ENCODE measurements around the gene MRTFB. TPM values are rescaled to one million over a fixed set of nuclear protein-coding genes. Genes with fewer than 3 reads are reported as not detected.

Gene MRTFB
- total RNA-seq, 1 experiment from 2014 or later: 7.7 TPM

GRCh38 chr16:14196539-14196938, 125.4 kb downstream of the MRTFB start:
- in situ Hi-C loops (cut with HindIII; ENCODE audit: low pct_unique_long_range_greater_than_20kb, low sequenced_read_pairs): no loop called here
- DNase-seq (ENCODE audit: low read depth): no peak

GRCh38 chr16:14198012-14198411, 126.9 kb downstream of the MRTFB start:
- in situ Hi-C loops (cut with HindIII; ENCODE audit: low pct_unique_long_range_greater_than_20kb, low sequenced_read_pairs): no loop called here
- DNase-seq (ENCODE audit: low read depth): no peak

DNA sequence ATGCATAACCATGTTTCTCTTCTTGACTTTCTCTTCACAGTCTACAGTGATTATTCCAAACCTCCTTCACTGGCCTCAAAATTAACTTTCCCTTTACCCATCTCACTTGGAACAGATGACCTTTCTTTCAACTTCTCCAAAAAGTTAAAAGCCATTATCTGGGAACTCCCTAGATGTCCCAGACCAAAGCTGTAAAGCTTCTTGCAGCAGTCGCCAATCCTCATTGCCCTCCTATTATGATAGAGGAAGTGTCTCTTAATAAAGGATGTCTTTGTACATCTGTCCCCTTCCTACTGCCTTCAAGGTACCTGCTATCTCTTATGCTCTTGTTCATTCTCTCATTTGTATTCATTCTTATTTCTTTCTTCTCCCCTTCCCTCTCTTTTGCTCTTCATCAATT, 127.5 kb downstream of the MRTFB start:
- in situ Hi-C loops (cut with HindIII; ENCODE audit: low pct_unique_long_range_greater_than_20kb, low sequenced_read_pairs): no loop called here
- no peak for DNase-seq (ENCODE audit: low read depth)

- in situ Hi-C loops (cut with HindIII; ENCODE audit: low pct_unique_long_range_greater_than_20kb, low sequenced_read_pairs): no loop called here
- no peak for DNase-seq (ENCODE audit: low read depth)
These were observed 128.1 kb downstream of the MRTFB start for GRCh38 chr16:14199199-14199598.

DNA sequence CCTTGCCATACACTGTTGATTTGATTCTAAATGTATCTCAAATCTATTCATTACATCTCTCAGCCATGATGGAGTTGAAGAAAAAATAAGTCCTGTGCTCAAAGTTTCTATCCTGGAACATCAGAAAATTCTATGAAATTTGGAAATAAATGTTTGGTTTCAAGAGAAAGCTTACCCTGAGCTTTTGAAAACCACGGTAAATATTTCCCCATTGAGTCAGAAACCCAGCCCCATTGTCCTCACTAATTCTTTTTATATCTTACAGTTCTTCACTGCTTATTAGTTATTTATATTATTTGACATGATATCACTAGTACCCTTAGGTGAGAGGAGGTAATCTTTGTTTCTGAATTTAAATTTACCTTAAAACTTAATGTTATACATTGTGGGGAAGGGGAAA, 128.5 kb downstream of the MRTFB start:
- in situ Hi-C loops (cut with HindIII; ENCODE audit: low pct_unique_long_range_greater_than_20kb, low sequenced_read_pairs): no loop called here
- DNase-seq (ENCODE audit: low read depth): no peak

DNA sequence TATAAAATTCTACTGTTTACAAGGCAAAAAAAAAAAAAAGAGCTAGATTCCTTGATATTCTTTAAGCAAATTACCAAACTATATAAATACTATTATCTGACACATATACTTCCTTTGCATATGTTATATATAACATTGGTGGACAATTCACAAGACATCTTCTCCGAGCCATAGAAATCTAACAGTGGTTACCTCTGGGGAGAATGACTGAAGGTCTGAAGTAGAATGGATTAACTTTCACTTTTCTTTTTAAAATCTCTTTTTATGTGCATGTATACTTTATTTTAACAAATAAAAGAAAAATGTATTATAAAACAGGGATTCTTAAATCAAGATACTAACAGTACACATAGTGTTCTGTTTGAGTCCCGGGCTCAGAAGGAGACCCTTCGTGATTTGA, 131.0 kb downstream of the MRTFB start:
- in situ Hi-C loops (cut with HindIII; ENCODE audit: low pct_unique_long_range_greater_than_20kb, low sequenced_read_pairs): no loop called here
- DNase-seq (ENCODE audit: low read depth): no peak

GRCh38 chr16:14202697-14203096, 131.6 kb downstream of the MRTFB start:
- no peak for DNase-seq (ENCODE audit: low read depth)
- in situ Hi-C loops (cut with HindIII; ENCODE audit: low pct_unique_long_range_greater_than_20kb, low sequenced_read_pairs): no loop called here

GRCh38 chr16:14203166-14203565, 132.0 kb downstream of the MRTFB start:
- in situ Hi-C loops (cut with HindIII; ENCODE audit: low pct_unique_long_range_greater_than_20kb, low sequenced_read_pairs): no loop called here
- DNase-seq (ENCODE audit: low read depth): no peak

DNA sequence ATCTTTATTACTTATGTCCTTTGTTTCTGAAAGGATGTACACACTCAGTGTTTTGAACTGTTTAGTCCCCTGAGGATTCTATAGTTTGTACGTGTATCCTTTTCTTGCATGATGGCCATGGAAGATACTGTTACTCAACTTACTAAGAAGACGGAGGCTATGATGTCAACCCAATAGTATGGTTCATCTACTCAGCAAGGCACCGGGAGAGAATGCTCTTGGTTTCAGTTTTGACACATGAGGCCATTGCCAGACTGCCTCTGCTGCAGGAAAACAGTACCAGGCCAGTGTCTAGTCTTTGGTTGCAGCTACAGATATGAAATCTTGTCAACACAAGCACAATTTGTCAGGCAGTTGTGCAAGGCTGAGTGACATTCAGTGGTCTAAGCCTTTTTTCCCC, 134.5 kb downstream of the MRTFB start:
- no peak for DNase-seq (ENCODE audit: low read depth)
- in situ Hi-C loops (cut with HindIII; ENCODE audit: low pct_unique_long_range_greater_than_20kb, low sequenced_read_pairs): no loop called here

DNA sequence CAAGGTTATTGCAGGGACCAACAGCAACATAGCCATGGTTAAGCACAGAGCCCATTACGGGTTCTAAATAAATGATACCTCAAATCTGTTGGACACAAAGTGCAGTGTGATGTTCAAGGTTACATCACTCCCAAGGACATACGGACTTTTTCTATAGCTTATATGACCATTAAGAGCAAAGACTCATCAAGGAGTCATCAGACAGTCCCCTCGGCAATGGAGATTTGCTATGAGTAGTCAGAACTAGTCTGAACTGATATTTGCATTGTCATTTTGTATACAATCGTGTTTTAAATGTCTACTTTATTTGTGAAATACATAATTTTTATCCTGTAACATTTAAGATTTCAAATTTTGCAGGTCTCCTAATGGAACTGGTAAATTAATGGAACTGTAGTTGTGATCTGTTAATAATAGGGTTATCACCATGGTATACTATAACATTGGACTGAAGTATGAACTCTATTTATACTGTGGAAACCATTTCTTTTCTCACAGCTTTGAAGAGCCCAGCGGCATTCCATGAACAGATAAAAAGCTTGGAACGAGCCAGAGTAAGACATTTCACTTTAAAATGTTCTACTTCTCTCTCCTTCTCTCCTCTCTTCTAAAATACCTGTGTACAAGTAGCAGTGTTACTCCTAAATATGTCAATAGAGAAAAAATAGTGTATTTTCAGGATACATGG, 140.9 kb downstream of the MRTFB start:
- in situ Hi-C loops (cut with HindIII; ENCODE audit: low pct_unique_long_range_greater_than_20kb, low sequenced_read_pairs): no loop called here
- DNase-seq (ENCODE audit: low read depth): no peak

GRCh38 chr16:14215941-14216340, 144.8 kb downstream of the MRTFB start:
- in situ Hi-C loops (cut with HindIII; ENCODE audit: low pct_unique_long_range_greater_than_20kb, low sequenced_read_pairs): no loop called here
- DNase-seq (ENCODE audit: low read depth): no peak

DNA sequence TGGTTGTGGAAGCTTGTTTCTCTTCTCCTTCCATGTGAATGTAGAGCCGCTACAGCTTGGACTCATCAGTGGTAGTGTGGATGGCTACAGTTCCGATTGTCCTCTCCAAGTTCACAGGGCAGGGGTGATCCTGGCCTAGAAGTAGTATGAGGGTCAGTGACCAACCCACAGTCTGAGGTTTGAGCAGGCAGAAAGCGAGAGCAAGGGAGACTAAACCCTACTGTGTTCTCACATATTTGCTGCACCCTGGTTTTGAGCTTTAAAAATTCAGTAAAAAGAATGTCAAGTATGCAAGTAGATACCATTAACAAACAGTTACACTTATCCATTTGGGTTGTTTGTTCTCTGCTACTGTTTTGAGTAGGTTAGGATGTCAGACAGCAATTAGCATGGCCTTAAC, 148.9 kb downstream of the MRTFB start:
- DNase-seq (ENCODE audit: low read depth): no peak
- in situ Hi-C loops (cut with HindIII; ENCODE audit: low pct_unique_long_range_greater_than_20kb, low sequenced_read_pairs): no loop called here

- DNase-seq (ENCODE audit: low read depth): no peak
- in situ Hi-C loops (cut with HindIII; ENCODE audit: low pct_unique_long_range_greater_than_20kb, low sequenced_read_pairs): no loop called here
These were observed 152.5 kb downstream of the MRTFB start for GRCh38 chr16:14223632-14224031.

DNA sequence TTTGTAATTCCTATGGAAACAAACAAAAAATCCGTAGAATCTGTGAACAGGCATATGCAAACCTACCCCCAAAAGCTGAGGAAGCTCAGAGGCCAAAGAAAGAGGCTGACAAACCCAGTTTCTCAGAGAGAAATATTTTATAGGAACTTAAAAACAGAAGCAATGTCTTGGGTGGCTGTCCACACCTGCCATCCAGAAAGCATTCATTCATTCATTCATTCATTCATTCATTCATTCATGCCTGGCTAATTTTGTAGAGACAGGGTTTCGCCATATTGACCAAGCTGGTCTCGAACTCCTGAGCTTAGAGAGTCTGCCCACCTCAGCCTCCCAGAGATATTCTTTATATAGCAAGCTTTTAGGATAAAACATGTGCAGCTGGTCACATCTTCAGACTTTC, 154.3 kb downstream of the MRTFB start:
- in situ Hi-C loops (cut with HindIII; ENCODE audit: low pct_unique_long_range_greater_than_20kb, low sequenced_read_pairs): no loop called here
- no peak for DNase-seq (ENCODE audit: low read depth)

- DNase-seq (ENCODE audit: low read depth): no peak
- in situ Hi-C loops (cut with HindIII; ENCODE audit: low pct_unique_long_range_greater_than_20kb, low sequenced_read_pairs): no loop called here
These were observed 161.2 kb downstream of the MRTFB start for GRCh38 chr16:14232106-14232864.

DNA sequence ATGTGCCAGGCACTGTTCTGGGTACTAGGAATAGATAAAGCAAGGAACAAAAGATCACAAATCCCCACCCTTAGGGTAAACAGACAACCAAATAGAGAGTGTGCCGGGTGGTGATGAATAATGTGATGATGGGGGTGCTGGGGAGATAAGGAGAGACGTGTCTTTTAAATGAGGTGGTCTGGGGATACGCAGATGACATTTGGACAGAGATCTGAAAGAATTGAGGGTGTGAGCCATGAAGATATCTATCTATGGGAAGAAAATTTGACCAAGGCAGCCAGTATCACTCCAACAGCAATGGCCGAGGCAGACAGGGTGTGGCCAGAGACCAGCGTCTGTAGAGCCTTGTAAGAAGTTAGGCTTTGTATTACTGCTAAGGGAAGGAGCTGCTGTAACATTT, 165.3 kb downstream of the MRTFB start:
- DNase-seq (ENCODE audit: low read depth): no peak
- in situ Hi-C loops (cut with HindIII; ENCODE audit: low pct_unique_long_range_greater_than_20kb, low sequenced_read_pairs): no loop called here

DNA sequence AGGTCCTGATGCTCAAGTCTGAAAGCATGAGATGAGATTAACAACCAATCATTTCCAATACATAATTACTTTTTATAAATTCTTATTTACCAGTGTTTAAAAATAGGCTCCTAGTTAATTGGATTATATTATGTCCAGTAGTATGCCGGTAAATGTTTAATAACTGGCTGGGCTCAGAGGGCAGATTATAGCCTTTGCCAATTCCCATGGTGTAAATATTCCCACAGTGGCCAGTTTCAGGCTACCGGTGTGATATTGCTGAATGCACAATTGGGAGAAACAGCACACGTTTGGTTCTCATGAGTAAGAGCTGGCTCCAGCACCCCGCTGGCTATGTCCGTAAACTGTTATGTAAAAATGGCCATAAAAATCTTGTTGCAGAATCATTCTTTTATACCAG, 167.6 kb downstream of the MRTFB start:
- in situ Hi-C loops (cut with HindIII; ENCODE audit: low pct_unique_long_range_greater_than_20kb, low sequenced_read_pairs): no loop called here

GRCh38 chr16:14239791-14240190, 168.7 kb downstream of the MRTFB start:
- in situ Hi-C loops (cut with HindIII; ENCODE audit: low pct_unique_long_range_greater_than_20kb, low sequenced_read_pairs): no loop called here
- no peak for DNase-seq (ENCODE audit: low read depth)

More for the DNA sequence above, 167.6 kb downstream of the MRTFB start:
- no peak for DNase-seq (ENCODE audit: low read depth)

DNA sequence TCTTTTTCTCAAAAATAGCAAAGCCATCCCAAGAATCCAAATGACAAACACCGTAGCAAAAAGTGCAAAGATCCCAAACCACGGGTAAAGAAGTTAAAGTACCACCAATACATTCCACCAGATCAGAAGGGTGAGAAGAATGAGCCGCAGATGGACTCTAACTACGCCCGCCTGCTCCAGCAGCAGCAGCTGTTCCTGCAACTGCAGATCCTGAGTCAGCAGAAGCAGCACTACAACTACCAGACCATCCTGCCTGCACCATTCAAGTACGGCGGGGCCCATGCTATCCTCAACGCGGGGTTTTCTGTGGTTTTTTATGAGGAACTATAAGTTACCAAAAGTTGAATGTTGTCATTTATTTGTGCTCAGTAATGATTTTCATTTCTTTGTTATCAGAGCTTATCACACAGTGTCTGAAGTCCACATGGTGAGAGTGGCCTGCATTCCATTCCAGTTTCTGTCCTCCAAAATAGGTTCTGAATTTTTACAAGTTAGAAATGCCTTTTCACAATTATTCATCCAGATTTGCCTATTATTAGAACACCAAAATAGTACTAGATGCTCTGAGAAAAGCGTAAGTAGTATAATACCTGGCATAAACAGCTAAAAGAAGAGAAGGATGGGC, 169.2 kb downstream of the MRTFB start:
- in situ Hi-C loops (cut with HindIII; ENCODE audit: low pct_unique_long_range_greater_than_20kb, low sequenced_read_pairs): no loop called here
- DNase-seq (ENCODE audit: low read depth): no peak

Data from Caki2 (cell line).